HL-60/S4 treated with retinoic acid at 250 ng/mL for 4 days and 3 days (cell line): ENCODE data around the gene FBLN2.

Source experiments
- in situ Hi-C: fragments of 300-500 bp; cut with MboI; formaldehyde crosslinking; loops from 2 replicates; pipeline ENCODE4 v1.7.0; 2022; ENCODE audit warnings: low sequenced_read_pairs

FBLN2 gene

DNA sequence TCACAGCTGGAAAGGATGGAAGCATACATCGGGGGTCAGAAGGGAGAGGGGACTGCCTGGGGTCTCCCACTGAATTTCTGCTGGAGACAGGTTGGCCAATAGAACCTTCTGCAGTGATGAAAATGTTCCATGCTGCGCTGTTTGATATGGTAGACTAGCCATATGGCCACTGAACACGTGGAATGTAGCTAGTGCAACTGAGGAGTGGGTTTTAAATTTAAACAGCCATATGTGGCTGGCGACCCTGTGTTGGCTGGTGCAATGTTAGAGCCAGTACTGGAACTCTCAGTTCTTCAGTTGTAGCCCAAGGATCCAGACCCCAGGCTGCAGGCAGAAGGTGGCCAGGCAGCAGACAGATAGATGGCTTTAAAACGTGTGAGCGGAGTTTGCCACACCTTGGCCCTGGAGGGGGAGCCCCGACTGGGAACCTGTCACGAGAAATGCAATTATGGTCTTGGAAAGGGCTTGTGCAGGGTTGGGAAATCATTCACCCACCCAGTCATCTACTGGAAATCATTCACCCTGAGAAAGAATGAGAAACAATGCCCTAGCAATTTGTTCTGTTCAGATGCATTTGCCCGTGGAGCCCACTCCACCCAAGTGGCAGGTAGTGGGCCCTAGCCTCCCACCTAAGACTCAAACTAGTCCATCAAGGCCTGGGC is 127.6 kb downstream of the FBLN2 start:
- in situ Hi-C loops: no loop called here

- in situ Hi-C loops: no loop called here
These were observed 128.3 kb downstream of the FBLN2 start for GRCh38 chr3:13677272-13677671.

DNA sequence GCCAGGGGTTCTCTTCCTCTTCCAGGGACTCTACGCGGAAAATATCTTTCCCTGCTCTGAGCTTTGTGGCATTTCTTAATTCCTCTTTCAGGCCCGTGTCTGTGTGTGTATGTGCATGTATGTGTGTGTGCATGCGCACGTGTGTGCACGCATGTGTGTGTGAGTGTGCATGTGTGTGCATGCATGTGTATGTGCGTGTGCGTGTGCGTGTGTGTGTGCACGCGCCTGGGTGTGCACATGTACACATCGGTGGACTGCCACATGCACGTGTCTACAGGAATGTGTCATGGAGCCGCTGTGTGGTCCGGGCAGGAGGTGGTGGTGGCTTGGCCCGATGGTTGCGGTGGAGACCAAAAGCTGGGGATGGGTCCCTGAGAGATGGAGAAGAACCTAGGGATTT is 133.0 kb downstream of the FBLN2 start:
- in situ Hi-C loops: no loop called here

- in situ Hi-C loops: no loop called here
These were observed 133.5 kb downstream of the FBLN2 start for GRCh38 chr3:13682331-13683013.

GRCh38 chr3:13683288-13683687 is 134.4 kb downstream of the FBLN2 start:
- in situ Hi-C loops: no loop called here

- in situ Hi-C loops: no loop called here
These were observed 134.8 kb downstream of the FBLN2 start for GRCh38 chr3:13683772-13684171.

GRCh38 chr3:13684350-13684749 is 135.4 kb downstream of the FBLN2 start:
- in situ Hi-C loops: no loop called here

- in situ Hi-C loops: no loop called here
These were observed 135.9 kb downstream of the FBLN2 start for GRCh38 chr3:13684854-13685253.

DNA sequence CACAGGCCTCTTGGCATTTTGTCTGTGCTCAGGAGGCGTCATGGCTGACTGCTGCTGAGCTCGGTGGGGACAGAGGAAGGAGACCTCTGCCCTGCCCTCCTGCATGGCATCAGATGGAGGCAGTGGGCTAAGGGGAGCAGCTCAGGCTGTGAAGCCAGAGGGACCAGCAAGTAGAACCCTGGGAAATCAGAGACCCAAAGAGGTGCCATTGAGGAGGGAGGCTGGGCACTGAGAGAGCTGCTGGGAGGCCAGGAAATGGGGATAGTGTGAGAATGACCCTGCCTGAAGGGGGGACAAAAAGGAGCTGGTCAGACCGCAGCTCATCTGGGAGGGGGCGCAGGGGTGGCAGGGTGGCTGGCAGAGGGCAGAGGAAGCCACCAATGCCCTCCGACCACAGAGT is 136.8 kb downstream of the FBLN2 start:
- in situ Hi-C loops: no loop called here

- in situ Hi-C loops: no loop called here
These were observed 137.6 kb downstream of the FBLN2 start for GRCh38 chr3:13686367-13687160.

- in situ Hi-C loops: no loop called here
These were observed 138.6 kb downstream of the FBLN2 start for GRCh38 chr3:13687517-13687943.
